IgD-negative memory B cell (primary cell): ENCODE results near the gene CDC16. TPM values are rescaled to one million over a fixed set of nuclear protein-coding genes. Genes with fewer than 3 reads are reported as not detected.
A peak's percentile ranks its signal among the peaks of the same experiment; 100 is the strongest.
"Not testable (repeated sequence)": the region's sequence is repeated elsewhere in the genome, so short reads cannot be mapped to it uniquely, and the experiment has no call there.

Experiments used
- H3K27ac Mint-ChIP-seq, 3 donors: one replicate each; pipeline ENCODE4 v1.8.0; 2020 to 2022; ENCODE audit warnings: mild to moderate bottlenecking in 3 of 3, mixed read lengths in 3 of 3, moderate library complexity in 1 of 3
- H3K27me3 Mint-ChIP-seq: one replicate; pipeline ENCODE4 v1.8.0; 2021; ENCODE audit warnings: mixed read lengths
- H3K36me3 Mint-ChIP-seq: one replicate; pipeline ENCODE4 v1.8.0; 2020; ENCODE audit warnings: mild to moderate bottlenecking, mixed read lengths
- H3K4me1 Mint-ChIP-seq, 3 donors: one replicate each; pipeline ENCODE4 v1.8.0; 2020 to 2022; ENCODE audit warnings: mixed read lengths in 3 of 3, mild to moderate bottlenecking in 1 of 3
- H3K4me3 Mint-ChIP-seq, 4 donors: one replicate each; pipeline ENCODE4 v1.8.0; 2020 to 2022; ENCODE audit warnings: mild to moderate bottlenecking in 4 of 4, mixed read lengths in 4 of 4, moderate library complexity in 3 of 4
- H3K9me3 Mint-ChIP-seq, 3 donors: one replicate each; pipeline ENCODE4 v1.8.0; 2020 to 2021; ENCODE audit warnings: mixed read lengths in 3 of 3, mild to moderate bottlenecking in 1 of 3
- polyA plus RNA-seq: library from polyadenylated mRNA; unstranded; fragments of 300-500 nt; fragmentation: Illumina TruSeq; gene quantifications from one replicate; pipeline ENCODE4 v1.2.3, GENCODE V29; 2021

The CDC16 gene
- polyA plus RNA-seq, 1 donor from 2014 or later = 22.6 TPM

DNA sequence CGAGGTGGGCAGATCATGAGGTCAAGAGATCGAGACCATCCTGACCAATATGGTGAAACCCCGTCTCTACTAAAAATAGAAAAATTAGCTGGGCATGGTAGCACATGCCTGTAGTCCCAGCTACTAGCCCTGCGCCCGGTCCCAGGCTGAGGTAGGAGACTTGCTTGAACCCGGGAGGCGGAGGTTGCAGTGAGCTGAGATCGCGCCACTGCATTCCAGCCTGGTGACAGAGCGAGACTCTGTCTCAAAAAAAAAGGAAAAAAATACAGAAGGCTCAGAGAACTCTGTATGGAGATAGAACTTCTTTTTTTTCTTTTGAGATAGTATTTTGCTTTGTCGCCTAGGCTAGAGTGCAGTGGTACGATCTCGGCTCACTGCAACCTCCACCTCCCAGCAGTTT, 29.6 kb downstream of the CDC16 start:
- H3K9me3 Mint-ChIP-seq, H3K27ac Mint-ChIP-seq, H3K27me3 Mint-ChIP-seq: not testable (repeated sequence)
- Mint-ChIP-seq H3K4me1 (peaks cover 31 to 48% (median 47%) of the 10 kb centered on the region in 3 donors), H3K4me3 (peak overlapping the region in 1 of 4 donors; percentile 61), H3K36me3 (peaks cover 26% of the 10 kb centered on the region)

DNA sequence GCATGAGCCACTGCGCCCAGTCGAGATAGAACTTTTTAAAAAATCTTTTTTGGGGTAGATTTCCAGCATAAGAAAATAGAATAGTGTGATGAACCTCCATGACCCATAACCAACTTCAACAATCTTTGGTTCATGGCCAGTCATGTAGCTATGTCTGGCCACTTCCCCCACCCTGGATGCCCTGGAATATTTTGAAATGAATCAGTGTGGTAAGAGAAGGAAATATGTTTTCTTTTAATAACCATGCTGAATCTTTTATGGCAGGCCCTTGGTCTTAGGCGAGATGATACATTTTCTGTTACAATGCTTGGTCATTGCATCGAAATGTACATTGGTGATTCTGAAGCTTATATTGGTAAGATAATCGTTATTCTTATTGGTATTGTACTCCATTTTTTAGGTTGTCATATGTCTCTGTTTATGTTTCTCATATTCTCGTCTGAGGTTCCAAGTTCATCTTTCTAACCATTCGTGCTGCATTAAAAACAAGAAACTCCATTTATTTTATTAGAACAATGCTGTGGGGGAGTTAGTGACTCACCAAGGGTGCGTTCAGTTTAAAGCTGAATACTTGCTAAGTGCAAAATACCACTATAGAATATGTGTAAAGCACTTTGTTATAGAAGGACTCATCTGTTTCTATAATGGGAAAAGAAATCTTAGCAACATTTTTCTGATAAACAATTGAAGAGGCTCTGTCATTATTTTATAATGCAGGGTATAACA, 30.4 kb downstream of the CDC16 start:
- peak overlapping the region in 1 of 4 donors; percentile 32 for H3K4me3 Mint-ChIP-seq
- no peaks in the 10 kb centered on the region for H3K27me3 Mint-ChIP-seq
- H3K36me3 Mint-ChIP-seq = peaks cover 27% of the 10 kb centered on the region
- H3K4me1 Mint-ChIP-seq = peaks cover 24 to 45% (median 41%) of the 10 kb centered on the region in 3 donors
- H3K9me3 Mint-ChIP-seq = peaks cover 0 to 3% (median 2%) of the 10 kb centered on the region in 3 donors
- no peak overlapping the region for H3K27ac Mint-ChIP-seq

DNA sequence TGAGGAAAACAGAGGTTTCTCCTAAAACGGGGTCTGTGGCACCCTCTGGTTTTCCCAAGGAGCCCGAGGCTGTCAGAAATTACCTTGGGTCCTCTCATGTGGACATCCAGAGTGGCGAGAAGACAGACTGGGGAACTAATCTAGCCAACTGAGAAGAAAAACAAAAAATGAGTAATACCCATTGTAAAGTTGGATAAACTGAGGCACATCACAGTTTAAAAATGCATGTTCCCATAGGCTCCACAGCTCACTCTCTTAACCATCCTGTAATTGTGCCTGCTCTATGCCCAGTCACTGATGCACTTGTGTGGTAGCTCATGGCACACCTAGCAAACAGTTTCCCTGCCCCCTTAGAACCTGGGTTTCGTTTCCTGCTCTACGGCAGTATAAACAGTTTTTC, 31.5 kb downstream of the CDC16 start:
- peaks cover 0 to 3% (median 2%) of the 10 kb centered on the region in 3 donors for H3K9me3 Mint-ChIP-seq
- peak overlapping the region in 1 of 4 donors; percentile 65 for H3K4me3 Mint-ChIP-seq
- H3K27ac Mint-ChIP-seq = peak overlapping the region in 1 of 3 donors; percentile 31
- peaks cover 27% of the 10 kb centered on the region for H3K36me3 Mint-ChIP-seq
- H3K27me3 Mint-ChIP-seq = no peaks in the 10 kb centered on the region
- peaks cover 15 to 37% (median 29%) of the 10 kb centered on the region in 3 donors for H3K4me1 Mint-ChIP-seq

DNA sequence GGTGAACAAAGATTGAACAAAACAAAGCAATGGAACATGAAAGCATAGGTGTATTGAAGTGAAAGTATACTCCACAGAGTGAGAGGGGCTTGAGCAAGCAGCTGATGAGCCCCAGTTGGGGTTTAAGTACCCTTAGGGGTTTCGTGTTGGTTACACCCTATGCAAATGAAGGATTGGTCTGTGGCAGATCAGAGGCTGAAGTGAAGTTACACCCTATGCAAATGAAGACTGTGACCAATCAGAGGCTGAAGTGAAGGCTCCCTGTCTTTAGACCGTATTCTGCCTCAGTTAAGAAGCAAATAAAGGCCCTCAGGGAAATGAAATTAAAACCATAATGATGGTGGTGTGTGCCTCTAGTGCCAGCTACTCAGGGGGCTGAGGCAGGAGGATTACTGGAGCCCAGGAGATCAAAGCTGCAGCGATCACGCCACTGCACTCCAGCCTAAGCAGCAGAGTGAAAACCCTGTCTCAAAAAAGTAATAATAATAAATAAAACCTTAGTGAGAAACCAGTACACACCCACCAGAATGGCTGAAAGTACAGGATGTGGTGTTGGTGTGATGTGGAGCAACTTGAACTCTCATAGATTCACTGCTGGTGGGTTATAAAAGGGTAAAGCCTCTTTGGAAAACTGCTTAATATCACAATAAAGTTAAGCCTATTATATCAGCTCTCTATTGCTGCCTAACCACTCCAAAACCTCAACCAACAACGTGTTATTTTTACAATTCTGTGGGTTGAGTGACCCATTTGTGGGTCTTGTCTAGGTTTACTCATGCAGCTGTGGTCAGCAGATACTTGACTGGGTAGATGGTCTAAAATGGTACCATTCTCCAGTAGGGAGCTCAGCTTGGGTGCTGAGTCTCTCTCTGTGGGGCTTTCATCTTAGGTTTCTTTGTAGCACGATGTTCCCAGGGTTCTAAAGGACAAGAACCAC, 33.9 kb downstream of the CDC16 start:
- peak overlapping the region in 2 of 3 donors; percentile 8 to 32 for H3K27ac Mint-ChIP-seq
- peaks cover 9 to 19% (median 10%) of the 10 kb centered on the region in 3 donors for H3K4me1 Mint-ChIP-seq
- peaks cover 0 to 3% (median 2%) of the 10 kb centered on the region in 3 donors for H3K9me3 Mint-ChIP-seq
- H3K27me3 Mint-ChIP-seq = no peaks in the 10 kb centered on the region
- peak overlapping the region in 2 of 4 donors; percentile 52 to 83 for H3K4me3 Mint-ChIP-seq
- H3K36me3 Mint-ChIP-seq = peaks cover 29% of the 10 kb centered on the region

DNA sequence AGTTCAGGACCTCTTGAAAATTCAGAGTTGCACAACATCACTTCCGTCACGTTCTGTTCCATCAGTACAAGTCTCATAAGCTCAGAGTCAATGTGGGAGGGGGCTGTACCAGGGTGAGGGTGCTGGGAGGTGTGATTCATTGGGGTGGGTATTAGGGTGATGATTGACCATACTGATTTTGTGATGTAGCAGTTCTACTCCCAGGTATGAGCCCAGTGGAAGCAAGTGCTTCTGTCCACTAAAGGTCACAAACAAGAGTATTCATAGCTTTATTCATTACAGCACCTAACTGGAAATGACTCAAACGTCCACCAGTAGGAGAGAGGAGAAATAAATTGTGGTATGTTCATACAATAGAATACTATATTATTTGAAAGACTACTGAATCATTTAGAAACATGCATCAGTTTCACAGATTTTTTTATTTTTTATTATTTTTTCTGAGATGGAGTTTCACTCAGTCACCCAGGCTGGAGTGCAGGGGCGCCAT, 34.6 kb downstream of the CDC16 start:
- peaks cover 0 to 3% (median 2%) of the 10 kb centered on the region in 3 donors for H3K9me3 Mint-ChIP-seq
- peaks cover 6 to 16% (median 7%) of the 10 kb centered on the region in 3 donors for H3K4me1 Mint-ChIP-seq
- no peaks in the 10 kb centered on the region for H3K27me3 Mint-ChIP-seq
- H3K27ac Mint-ChIP-seq = peak overlapping the region in 2 of 3 donors; percentile 8 to 63
- no peak overlapping the region for H3K4me3 Mint-ChIP-seq
- H3K36me3 Mint-ChIP-seq = peaks cover 28% of the 10 kb centered on the region

DNA sequence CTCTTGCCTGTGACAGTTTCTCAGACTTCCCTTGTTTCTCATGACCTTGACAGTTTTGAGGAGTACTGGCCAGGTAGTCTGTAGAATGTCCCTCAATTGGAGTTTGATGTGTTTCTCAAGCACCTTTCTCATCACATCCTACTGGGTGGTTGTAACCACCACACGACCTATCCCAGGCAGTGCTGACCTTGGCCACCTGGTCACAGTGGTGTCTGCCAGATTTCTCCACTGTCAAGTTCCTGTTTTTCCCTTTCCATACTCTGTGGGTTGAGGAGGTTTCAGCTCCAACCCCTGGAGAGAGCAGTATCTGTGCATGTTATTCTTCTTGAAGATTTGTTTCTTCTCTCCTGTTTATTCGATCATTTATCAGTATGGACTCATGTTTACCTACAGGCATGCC, 38.3 kb downstream of the CDC16 start:
- H3K4me1 Mint-ChIP-seq = peaks cover 4 to 5% (median 5%) of the 10 kb centered on the region in 3 donors
- peaks cover 14% of the 10 kb centered on the region for H3K36me3 Mint-ChIP-seq
- peak overlapping the region in 1 of 3 donors; percentile 65 for H3K27ac Mint-ChIP-seq
- H3K4me3 Mint-ChIP-seq = no peak overlapping the region
- peaks cover 0 to 3% (median 2%) of the 10 kb centered on the region in 3 donors for H3K9me3 Mint-ChIP-seq
- H3K27me3 Mint-ChIP-seq = no peaks in the 10 kb centered on the region

DNA sequence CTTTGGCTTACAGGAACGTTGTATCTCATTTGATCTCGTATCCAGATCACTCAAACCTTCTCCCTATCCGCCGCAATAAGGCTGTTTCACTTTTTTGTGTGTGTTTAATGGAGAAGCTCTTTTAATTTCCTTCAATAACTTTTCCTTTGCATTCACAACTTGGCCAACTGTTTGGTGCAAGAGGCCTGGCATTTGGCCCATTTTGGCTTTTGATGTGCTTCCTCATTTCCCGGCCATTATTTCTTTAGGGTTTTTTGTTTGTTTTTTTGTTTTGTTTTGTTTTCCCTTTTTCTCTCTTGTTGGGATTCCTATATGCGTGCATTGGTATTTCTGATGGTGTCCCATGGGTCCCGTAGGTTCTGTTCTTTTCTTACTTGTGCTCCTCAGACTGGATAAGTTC, 40.6 kb downstream of the CDC16 start:
- Mint-ChIP-seq H3K36me3 (peaks cover 9% of the 10 kb centered on the region), H3K27ac (peak overlapping the region in 2 of 3 donors; percentile 52 to 83), H3K4me1 (peaks cover 7 to 10% (median 9%) of the 10 kb centered on the region in 3 donors), H3K27me3 (no peaks in the 10 kb centered on the region), H3K4me3 (no peak overlapping the region), H3K9me3 (no peaks in the 10 kb centered on the region)

DNA sequence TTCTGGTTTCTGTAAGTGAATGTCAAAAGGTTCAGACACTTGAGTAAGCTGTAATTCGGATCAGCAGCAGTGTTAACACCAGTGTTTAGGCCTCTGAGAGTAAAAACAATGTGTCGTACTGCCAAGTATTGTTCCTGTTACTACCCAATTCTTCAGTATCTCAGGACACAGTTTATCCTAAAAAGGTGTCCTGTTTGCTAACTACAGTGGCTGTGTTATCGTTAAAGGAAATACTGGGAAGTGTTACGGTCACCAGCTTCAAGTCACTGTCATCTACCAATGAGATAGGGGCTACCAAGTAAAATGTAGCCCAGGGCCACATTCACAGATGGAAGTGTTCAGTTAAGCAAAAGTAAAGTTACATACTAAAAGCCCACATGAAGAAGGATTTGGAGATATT, 44.4 kb downstream of the CDC16 start:
- H3K4me3 Mint-ChIP-seq = peak overlapping the region in 1 of 4 donors; percentile 92
- H3K27ac Mint-ChIP-seq = peak overlapping the region in 1 of 3 donors; percentile 97
- no peaks in the 10 kb centered on the region for H3K9me3 Mint-ChIP-seq
- H3K27me3 Mint-ChIP-seq = no peaks in the 10 kb centered on the region
- H3K4me1 Mint-ChIP-seq = peaks cover 18 to 25% (median 21%) of the 10 kb centered on the region in 3 donors
- peaks cover 6% of the 10 kb centered on the region for H3K36me3 Mint-ChIP-seq

DNA sequence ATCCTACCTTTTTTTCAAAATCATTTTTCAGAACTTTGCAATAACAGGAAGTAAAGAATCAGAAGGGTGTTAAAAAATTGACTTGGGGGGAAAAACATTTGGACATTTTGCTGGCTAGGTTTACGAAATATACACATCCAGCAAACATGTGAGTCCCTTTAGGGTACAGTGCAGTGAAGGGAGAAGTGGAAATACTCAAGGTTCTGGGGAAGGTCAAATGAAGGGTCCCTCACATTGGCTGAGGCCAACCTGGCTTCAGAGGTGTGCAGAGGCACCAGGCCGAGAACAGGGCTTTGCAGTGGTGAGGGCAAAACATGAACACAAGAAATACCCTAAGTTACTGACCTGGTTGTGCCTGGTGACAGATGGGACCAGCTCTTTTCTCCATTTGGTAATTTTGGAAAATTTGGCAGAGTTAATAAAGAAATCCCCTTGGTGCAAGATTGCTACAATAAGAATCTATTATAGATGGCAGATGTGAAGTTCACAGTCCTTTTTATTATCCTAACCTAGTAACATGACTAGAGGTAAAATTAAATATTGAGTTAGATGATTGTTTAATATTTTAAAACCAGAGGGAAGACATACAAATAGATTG, 45.2 kb downstream of the CDC16 start:
- Mint-ChIP-seq H3K27ac (peak overlapping the region; percentile 97 to 98 (median 97)), H3K27me3 (no peaks in the 10 kb centered on the region), H3K36me3 (peaks cover 3% of the 10 kb centered on the region), H3K9me3 (no peaks in the 10 kb centered on the region), H3K4me1 (peaks cover 20 to 25% (median 23%) of the 10 kb centered on the region in 3 donors), H3K4me3 (peak overlapping the region; percentile 49 to 95 (median 94))

DNA sequence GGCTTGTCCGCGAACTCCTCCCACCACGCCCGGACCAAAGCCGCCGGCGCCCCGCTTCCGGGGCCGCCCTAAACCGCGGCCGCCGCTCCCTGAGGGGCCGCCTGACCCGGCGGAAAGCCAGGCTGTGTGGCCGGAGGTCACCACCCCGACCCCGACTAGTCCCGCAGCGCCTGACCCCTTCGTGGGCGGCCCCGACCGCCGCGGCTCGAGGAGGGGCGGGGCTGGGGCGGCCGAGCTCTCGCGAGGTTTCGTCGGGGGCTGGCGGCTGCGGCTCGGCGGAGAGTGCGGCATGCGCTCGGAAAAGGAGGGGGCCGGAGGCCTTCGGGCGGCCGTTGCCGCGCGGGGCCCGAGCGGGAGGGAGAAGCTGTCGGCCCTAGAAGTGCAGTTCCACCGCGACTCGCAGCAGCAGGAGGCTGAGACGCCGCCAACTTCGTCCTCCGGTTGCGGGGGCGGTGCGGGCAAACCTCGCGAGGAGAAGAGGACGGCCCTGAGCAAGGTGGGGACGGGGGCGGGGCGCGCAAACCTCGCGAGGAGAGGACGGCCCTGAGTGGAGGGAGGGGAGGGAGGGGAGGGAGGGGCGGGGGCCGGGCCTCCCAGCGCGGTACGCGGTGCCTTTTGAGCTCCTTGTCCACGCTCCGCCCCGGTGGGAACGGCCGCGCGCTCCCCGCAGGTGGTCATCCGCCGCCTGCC, 46.8 kb downstream of the CDC16 start, which contains the start of gene UPF3A:
UPF3A (plus strand) TSS at position 251 of the 690 bp plus-strand sequence; CDS start at position 290, 39 bp downstream.
- H3K27me3 Mint-ChIP-seq = no peaks in the 10 kb centered on the region
- H3K36me3 Mint-ChIP-seq = peaks cover 8% of the 10 kb centered on the region
- H3K9me3 Mint-ChIP-seq = no peaks in the 10 kb centered on the region
- H3K4me3 Mint-ChIP-seq = peak within 1 kb of the TSS; percentile 91 to 96 (median 94)
- H3K27ac Mint-ChIP-seq = peak within 1 kb of the TSS; percentile 97 to 98 (median 97)
- peaks cover 23 to 25% (median 25%) of the 10 kb centered on the region in 3 donors for H3K4me1 Mint-ChIP-seq

DNA sequence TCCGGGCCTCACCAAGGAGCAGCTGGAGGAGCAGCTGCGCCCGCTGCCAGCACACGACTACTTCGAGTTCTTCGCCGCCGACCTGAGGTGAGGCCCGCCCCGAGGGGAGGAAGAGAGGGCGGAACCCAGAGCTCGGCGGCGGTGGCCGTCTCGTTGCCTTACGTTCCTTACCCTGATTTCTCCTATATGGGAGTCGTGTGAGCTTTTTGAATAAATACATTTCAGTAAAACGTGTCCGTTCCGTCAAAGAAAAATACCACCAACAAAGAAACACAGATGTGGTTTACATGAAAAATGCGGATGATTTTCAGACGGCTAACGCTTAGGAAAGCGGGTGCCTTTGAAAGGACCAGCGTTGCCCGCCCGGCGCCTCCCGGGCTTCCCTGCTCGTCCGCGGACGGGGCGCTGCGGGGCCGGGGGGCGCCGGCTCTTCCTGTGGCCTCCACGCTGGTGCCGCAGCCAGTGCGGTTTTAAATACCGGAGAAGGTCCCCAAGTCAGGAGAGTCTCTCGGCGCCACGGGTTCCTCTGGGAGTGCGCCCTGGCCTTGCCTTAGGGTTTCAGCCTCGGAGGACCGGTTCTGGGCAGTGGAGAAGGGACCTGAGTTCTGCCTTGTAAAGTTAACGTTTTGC, 47.5 kb downstream of the CDC16 start:
- Mint-ChIP-seq H3K36me3 (peaks cover 15% of the 10 kb centered on the region), H3K9me3 (no peaks in the 10 kb centered on the region), H3K27me3 (no peaks in the 10 kb centered on the region), H3K27ac (peak overlapping the region; percentile 92 to 97 (median 95)), H3K4me3 (peak overlapping the region; percentile 91 to 96 (median 94)), H3K4me1 (peaks cover 23 to 25% (median 25%) of the 10 kb centered on the region in 3 donors)

DNA sequence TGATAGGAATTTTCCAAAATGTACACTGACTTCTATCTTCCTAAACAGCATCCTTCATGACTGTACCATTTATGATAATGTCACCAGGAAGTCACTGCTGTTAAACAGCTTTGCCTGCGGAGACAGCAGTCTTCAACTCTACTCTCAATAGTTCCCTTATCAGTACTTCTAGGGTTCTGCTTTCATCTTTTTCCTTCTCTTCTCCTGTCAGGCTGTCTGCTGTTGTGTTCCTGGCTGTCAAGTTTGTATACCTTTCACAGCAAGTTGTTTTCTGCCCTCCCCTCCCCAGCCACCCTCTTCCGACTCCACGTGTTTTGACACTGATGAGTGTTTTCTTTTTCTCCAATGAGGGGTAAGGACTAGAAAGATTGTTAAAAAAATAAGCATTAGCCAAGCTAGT, 48.9 kb downstream of the CDC16 start:
- Mint-ChIP-seq H3K9me3 (no peaks in the 10 kb centered on the region), H3K4me1 (peaks cover 25 to 28% (median 26%) of the 10 kb centered on the region in 3 donors), H3K27me3 (no peaks in the 10 kb centered on the region), H3K27ac (no peak overlapping the region), H3K4me3 (peak overlapping the region in 3 of 4 donors; percentile 36 to 84 (median 46)), H3K36me3 (peaks cover 15% of the 10 kb centered on the region)

DNA sequence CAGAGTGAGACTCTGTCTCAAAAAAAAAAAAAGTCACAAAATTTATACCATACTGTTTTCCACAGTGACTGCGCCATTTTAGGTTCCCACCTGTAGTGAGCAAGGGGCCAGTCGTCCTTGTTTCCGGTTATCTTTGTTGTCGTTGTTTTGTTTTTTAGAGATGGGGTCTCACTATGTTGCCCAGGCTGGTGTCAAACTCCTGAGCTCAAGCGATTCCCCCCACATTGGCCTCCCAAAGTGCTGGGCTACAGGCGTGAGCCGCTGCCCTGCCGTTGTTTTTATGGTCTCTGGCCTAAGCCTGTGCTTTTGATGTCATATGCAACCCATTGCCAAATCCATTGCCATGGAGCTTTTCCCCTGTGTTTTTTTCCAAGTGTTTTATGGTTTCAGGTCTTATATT, 50.0 kb downstream of the CDC16 start:
- peak overlapping the region in 1 of 4 donors; percentile 84 for H3K4me3 Mint-ChIP-seq
- H3K4me1 Mint-ChIP-seq = peaks cover 22 to 24% (median 23%) of the 10 kb centered on the region in 3 donors
- peak overlapping the region in 2 of 3 donors; percentile 58 to 62 for H3K27ac Mint-ChIP-seq
- H3K9me3 Mint-ChIP-seq = no peaks in the 10 kb centered on the region
- peaks cover 21% of the 10 kb centered on the region for H3K36me3 Mint-ChIP-seq
- no peaks in the 10 kb centered on the region for H3K27me3 Mint-ChIP-seq
